Panc1 (cell line): Measurements from ENCODE around the gene CD44. TPM values are rescaled to one million over a fixed set of nuclear protein-coding genes. Genes with fewer than 3 reads are reported as not detected.

Source experiments
- ATAC-seq: fragments of 200-7000 bp; cut with Tn5 transposase; 2 replicates; pipeline ENCODE4 v1.9.1; 2020; ENCODE audit warnings: mild to moderate bottlenecking, moderate library complexity
- BruUV-seq: library from RNA; stranded (reverse); fragments of 400-500 nt; replicated peaks from 2 replicates; lab custom pipeline; 2021; lab: Mats Ljungman, UMichigan
- CTCF ChIA-PET: fragments of 300-600 bp; sonication (Branson Sonifier 250); formaldehyde crosslinking; loops from one replicate; lab custom pipeline; 2022; ENCODE audit warnings: antibody characterized with exemption; lab: Charles Lee
- POLR2A ChIA-PET: fragments of 300-600 bp; sonication (Branson Sonifier 250); formaldehyde crosslinking; loops from one replicate; lab custom pipeline; 2022; ENCODE audit warnings: antibody characterized with exemption; lab: Charles Lee
- DNase-seq: peaks from one replicate; pipeline ENCODE4 v3.0.0-alpha.2; 2010; ENCODE audit warnings: low read depth, low spot score
- H3K27ac ChIP-seq: 2 replicates; pipeline ENCODE4 v1.5.1; 2011; ENCODE audit warnings: mild to moderate bottlenecking, low read length, inconsistent platforms
- H3K27me3 ChIP-seq: fragments of 200-500 bp; sonication (Bioruptor generic); 2 replicates; pipeline ENCODE4 v1.6.0; 2014; ENCODE audit warnings: low read length, inconsistent platforms; ENCODE audit not compliant: control insufficient read depth, insufficient read depth
- H3K36me3 ChIP-seq: fragments of 200-500 bp; sonication (Bioruptor generic); 2 replicates; pipeline ENCODE4 v1.5.1; 2014; ENCODE audit warnings: inconsistent platforms, mild to moderate bottlenecking, low read length, moderate library complexity; ENCODE audit not compliant: control insufficient read depth, insufficient read depth
- H3K4me1 ChIP-seq: 2 replicates; pipeline ENCODE4 v1.5.1; 2011; ENCODE audit warnings: inconsistent platforms, mild to moderate bottlenecking, low read length, moderate library complexity; ENCODE audit not compliant: control insufficient read depth, insufficient read depth
- H3K4me3 ChIP-seq, 2 experiments: 2 replicates each; pipeline ENCODE4 v1.5.1; 2011 to 2012; ENCODE audit warnings: low read depth in 2 of 2, low read length in 2 of 2, mild to moderate bottlenecking in 2 of 2, inconsistent platforms in 1 of 2, moderate library complexity in 1 of 2
- H3K9me3 ChIP-seq: fragments of 200-500 bp; sonication (Bioruptor generic); 2 replicates; pipeline ENCODE4 v1.5.1; 2014; ENCODE audit warnings: low read depth, mild to moderate bottlenecking, inconsistent platforms, low read length, moderate library complexity; ENCODE audit not compliant: control insufficient read depth, insufficient read depth
- POLR2AphosphoS5 ChIP-seq: IDR thresholded peaks from 2 replicates; pipeline ENCODE4 v1.6.1; 2012; ENCODE audit warnings: mild to moderate bottlenecking, low read depth, low read length, moderate library complexity
- REST ChIP-seq, 2 experiments: IDR thresholded peaks; 2 replicates each; pipeline ENCODE4 v1.6.1; 2011 to 2012; ENCODE audit warnings: low read depth in 2 of 2, control low read depth in 1 of 2, low read length in 1 of 2, mild to moderate bottlenecking in 1 of 2, moderate library complexity in 1 of 2; ENCODE audit not compliant: insufficient read depth in 1 of 2
- SIN3A ChIP-seq: IDR thresholded peaks from 2 replicates; pipeline ENCODE4 v1.6.1; 2012; ENCODE audit warnings: low read depth, mild to moderate bottlenecking, low read length, moderate library complexity, borderline replicate concordance; ENCODE audit not compliant: insufficient read depth
- TCF7L2 ChIP-seq: IDR thresholded peaks from 2 replicates; pipeline ENCODE4 v1.6.1; 2011; ENCODE audit warnings: mild to moderate bottlenecking, low read depth, low read length, inconsistent platforms
- in situ Hi-C: cut with HindIII; loops from 2 replicates; pipeline ENCODE4 v1.10.0; 2016; ENCODE audit warnings: low sequenced_read_pairs, low pct_unique_long_range_greater_than_20kb
- intact Hi-C: fragments of 100-400 bp; cut with micrococcal nuclease; formaldehyde crosslinking; loops from one replicate; pipeline ENCODE4 v1.10.0; 2022; ENCODE audit not compliant: unreplicated experiment
- total RNA-seq: library from RNA; stranded (reverse); gene quantifications from one replicate; pipeline ENCODE4 v1.2.1, GENCODE V29; 2021; ENCODE audit not compliant: unreplicated experiment
- TF ChIP-seq, protein P1 (sequence below): fragments of 450-650 bp; IDR thresholded peaks from 2 replicates; pipeline ENCODE4 v1.5.1; 2017; ENCODE audit warnings: mild to moderate bottlenecking

The CD44 gene
- total RNA-seq, 1 experiment from 2014 or later = 1,819 TPM

GRCh38 chr11:35261197-35261596, 122.2 kb downstream of the CD44 start:
- TF ChIP-seq POLR2AphosphoS5 (no peak), TCF7L2 (no peak), REST (IDR thresholded peaks at IDR 0.05; ENCODE audit: insufficient read depth in 1 of 2, low read depth in 2 of 2, low read length in 1 of 2) (no peak), SIN3A (no peak)
- TF ChIP-seq, protein P1, sequence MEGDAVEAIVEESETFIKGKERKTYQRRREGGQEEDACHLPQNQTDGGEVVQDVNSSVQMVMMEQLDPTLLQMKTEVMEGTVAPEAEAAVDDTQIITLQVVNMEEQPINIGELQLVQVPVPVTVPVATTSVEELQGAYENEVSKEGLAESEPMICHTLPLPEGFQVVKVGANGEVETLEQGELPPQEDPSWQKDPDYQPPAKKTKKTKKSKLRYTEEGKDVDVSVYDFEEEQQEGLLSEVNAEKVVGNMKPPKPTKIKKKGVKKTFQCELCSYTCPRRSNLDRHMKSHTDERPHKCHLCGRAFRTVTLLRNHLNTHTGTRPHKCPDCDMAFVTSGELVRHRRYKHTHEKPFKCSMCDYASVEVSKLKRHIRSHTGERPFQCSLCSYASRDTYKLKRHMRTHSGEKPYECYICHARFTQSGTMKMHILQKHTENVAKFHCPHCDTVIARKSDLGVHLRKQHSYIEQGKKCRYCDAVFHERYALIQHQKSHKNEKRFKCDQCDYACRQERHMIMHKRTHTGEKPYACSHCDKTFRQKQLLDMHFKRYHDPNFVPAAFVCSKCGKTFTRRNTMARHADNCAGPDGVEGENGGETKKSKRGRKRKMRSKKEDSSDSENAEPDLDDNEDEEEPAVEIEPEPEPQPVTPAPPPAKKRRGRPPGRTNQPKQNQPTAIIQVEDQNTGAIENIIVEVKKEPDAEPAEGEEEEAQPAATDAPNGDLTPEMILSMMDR = no peak; the same call in 1 of the 2 replicates
- no peak for DNase-seq
- no peaks in the 10 kb centered on the region for H3K36me3 ChIP-seq
- ATAC-seq = no peak
- BruUV-seq = no TSS peak
- no peak overlapping the region for H3K27ac ChIP-seq
- intact Hi-C loops = no loop called here
- ChIA-PET POLR2A (no interaction called here), CTCF (interaction anchor here (0.7 kb wide), 1 partner anchor 179 kb away, joined by 3 read pairs; no protein-coding TSS in a partner anchor)
- H3K9me3 ChIP-seq = no peaks in the 10 kb centered on the region
- 0 out of 2 replicates have a peak, but pooled peaks cover 7% of the 10 kb centered on the region for H3K4me1 ChIP-seq
- H3K27me3 ChIP-seq = no peaks in the 10 kb centered on the region
- in situ Hi-C loops = no loop called here
- H3K4me3 ChIP-seq = no peak overlapping the region

DNA sequence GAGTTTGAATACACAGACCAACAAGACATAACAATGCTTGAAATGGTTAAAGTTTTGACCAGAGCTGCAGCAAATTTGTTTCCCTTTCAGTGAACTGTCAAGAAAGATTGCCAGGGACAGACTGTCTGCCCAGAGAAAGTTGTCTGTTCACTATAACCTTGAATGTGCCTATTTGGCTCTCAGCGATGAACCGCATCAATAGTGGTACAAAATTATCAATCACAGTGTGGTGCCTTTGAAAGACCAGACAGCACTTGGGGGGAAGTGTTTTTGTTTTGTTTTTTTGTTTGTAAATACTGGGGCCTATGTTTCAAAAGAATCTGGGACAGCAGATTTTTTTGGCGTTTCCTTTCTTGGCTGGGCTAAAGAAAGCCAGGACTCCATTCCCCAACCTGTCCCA, 123.1 kb downstream of the CD44 start:
- no peak for ATAC-seq
- in situ Hi-C loops = no loop called here
- H3K27ac ChIP-seq = no peak overlapping the region
- no peak for TF ChIP-seq TCF7L2
- TF ChIP-seq SIN3A = no peak
- TF ChIP-seq, protein P1 = no peak
- TF ChIP-seq POLR2AphosphoS5 = no peak
- TF ChIP-seq REST (IDR thresholded peaks at IDR 0.05; ENCODE audit: insufficient read depth in 1 of 2, low read depth in 2 of 2, low read length in 1 of 2) = no peak
- BruUV-seq = no TSS peak
- CTCF ChIA-PET = no interaction called here
- POLR2A ChIA-PET = no interaction called here
- no peak overlapping the region for H3K4me3 ChIP-seq
- no peaks in the 10 kb centered on the region for H3K36me3 ChIP-seq
- no peaks in the 10 kb centered on the region for H3K9me3 ChIP-seq
- 0 out of 2 replicates have a peak, but pooled peaks cover 7% of the 10 kb centered on the region for H3K4me1 ChIP-seq
- intact Hi-C loops = no loop called here
- no peaks in the 10 kb centered on the region for H3K27me3 ChIP-seq
- DNase-seq = no peak
